Body of pancreas (tissue), 4 donors: ENCODE results near the gene RIBC1. TPM values are rescaled to one million over a fixed set of nuclear protein-coding genes. Genes with fewer than 3 reads are reported as not detected.

Experiments
- ATAC-seq: fragments of 150-250 bp; one replicate; pipeline ENCODE4 v1.9.1; 2016
- DNase-seq, 4 donors: peaks; one replicate each; pipeline ENCODE4 v3.0.0-alpha.2; 2019
- H3K27ac ChIP-seq, 4 donors: fragments of 200-600 bp; sonication (generic); 1 replicate in 3 of 4; 2 replicates in 1 of 4; pipeline versions ENCODE4 v1.5.1 to v1.6.1; 2016 to 2019; ENCODE audit warnings: mild to moderate bottlenecking in 1 of 4, mixed read lengths in 1 of 4, moderate library complexity in 1 of 4
- H3K27me3 ChIP-seq, 2 donors: fragments of 200-600 bp; sonication (generic); one replicate each; pipeline ENCODE4 v1.6.0; 2016; ENCODE audit warnings: mild to moderate bottlenecking in 1 of 2
- H3K36me3 ChIP-seq, 2 donors: fragments of 200-600 bp; sonication (generic); replicated peaks in 1 of 2; 2 replicates each; pipeline ENCODE4 v1.5.1; 2016; ENCODE audit warnings: low read depth in 2 of 2; ENCODE audit not compliant: insufficient read depth in 1 of 2
- H3K4me1 ChIP-seq: fragments of 200-600 bp; sonication (generic); one replicate; pipeline ENCODE4 v1.6.0; 2016
- H3K4me3 ChIP-seq, 2 donors: fragments of 200-600 bp; sonication (generic); 1 replicate in 1 of 2; 2 replicates in 1 of 2; pipeline ENCODE4 v1.5.1; 2016 to 2019
- H3K9me3 ChIP-seq, 3 donors: fragments of 200-600 bp; sonication (generic); 1 replicate in 2 of 3; 2 replicates in 1 of 3; pipeline ENCODE4 v1.5.1; 2016
- POLR2A ChIP-seq, 3 donors: fragments of 450-650 bp; IDR thresholded peaks; one replicate each; pipeline ENCODE4 v1.6.1; 2016; ENCODE audit warnings: antibody characterized with exemption in 3 of 3, mild to moderate bottlenecking in 2 of 3
- WGBS, 2 donors: methylation state at CpG; one replicate each; pipeline ENCODE4 v1.1.5; 2017; 5-methylcytosine and 5-hydroxymethylcytosine counted together
- intact Hi-C: fragments of 100-400 bp; cut with DNase I; formaldehyde crosslinking; loops from one replicate; pipeline ENCODE4 v1.15.1; 2023
- total RNA-seq, 2 donors: library from RNA; depleted of rRNA; stranded (reverse); fragments of >200 nt; gene quantifications; one replicate each; pipeline ENCODE4 v1.1.0, GENCODE V29; 2016
- TF ChIP-seq, protein P1 (sequence below), 7 experiments: fragments of 450-650 bp in 4 of 7; fragments of 200-600 bp in 3 of 7; sonication (generic) in 3 of 7; IDR thresholded peaks; one replicate each; pipeline ENCODE4 v1.5.1; 2016 to 2019; ENCODE audit warnings: antibody characterized with exemption in 7 of 7

Gene RIBC1
- total RNA-seq, 2 donors from 2014 or later, result 0.52 to 0.99 TPM

DNA sequence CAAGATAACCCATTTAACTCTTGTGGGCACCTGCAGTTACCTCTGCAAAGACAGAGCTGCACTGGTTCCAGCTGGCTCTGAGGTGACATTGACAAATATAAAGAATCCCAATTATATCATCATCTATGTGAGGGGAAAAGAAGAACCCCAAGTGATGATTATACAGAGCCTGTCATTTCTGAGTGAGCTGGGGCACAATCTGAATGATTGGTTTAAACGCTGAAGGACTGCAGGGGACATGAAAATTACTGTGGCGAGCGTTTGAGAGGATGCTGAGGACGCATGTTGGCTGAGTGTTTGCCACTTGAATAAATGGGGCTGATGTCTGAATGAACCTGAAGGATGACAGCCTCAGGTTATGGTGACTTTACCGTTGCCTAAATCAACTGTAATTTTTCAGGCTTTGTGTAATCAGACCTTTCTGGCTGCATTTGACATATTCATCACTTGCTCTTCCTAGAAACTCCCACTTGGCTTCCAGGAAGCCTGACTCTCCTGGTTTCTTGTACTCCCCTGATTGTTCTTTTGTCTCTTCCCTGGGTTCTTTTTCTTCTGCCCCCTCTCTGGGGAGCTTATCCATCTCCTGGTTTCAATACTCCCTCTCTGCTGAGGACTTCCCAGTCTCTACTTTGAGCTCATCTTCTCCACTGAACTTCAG lies 15.6 kb downstream of the RIBC1 start:
- intact Hi-C loops, result loop anchor here (10.0 kb wide), 1 partner anchor 124 kb away; no protein-coding TSS in a partner anchor
- Histone ChIP-seq H3K27ac (no peak overlapping the region), H3K9me3 (no peaks in the 10 kb centered on the region), H3K36me3 (no peaks in the 10 kb centered on the region), H3K4me1 (peaks cover 32% of the 10 kb centered on the region), H3K27me3 (no peaks in the 10 kb centered on the region), H3K4me3 (no peak overlapping the region)
- 59 to 66% methylated on average over 4 to 5 of the region's 5 CpGs for WGBS, 2 donors
- no peak for ATAC-seq
- no peak for TF ChIP-seq POLR2A (IDR thresholded peaks at IDR 0.05)
- TF ChIP-seq, protein P1, sequence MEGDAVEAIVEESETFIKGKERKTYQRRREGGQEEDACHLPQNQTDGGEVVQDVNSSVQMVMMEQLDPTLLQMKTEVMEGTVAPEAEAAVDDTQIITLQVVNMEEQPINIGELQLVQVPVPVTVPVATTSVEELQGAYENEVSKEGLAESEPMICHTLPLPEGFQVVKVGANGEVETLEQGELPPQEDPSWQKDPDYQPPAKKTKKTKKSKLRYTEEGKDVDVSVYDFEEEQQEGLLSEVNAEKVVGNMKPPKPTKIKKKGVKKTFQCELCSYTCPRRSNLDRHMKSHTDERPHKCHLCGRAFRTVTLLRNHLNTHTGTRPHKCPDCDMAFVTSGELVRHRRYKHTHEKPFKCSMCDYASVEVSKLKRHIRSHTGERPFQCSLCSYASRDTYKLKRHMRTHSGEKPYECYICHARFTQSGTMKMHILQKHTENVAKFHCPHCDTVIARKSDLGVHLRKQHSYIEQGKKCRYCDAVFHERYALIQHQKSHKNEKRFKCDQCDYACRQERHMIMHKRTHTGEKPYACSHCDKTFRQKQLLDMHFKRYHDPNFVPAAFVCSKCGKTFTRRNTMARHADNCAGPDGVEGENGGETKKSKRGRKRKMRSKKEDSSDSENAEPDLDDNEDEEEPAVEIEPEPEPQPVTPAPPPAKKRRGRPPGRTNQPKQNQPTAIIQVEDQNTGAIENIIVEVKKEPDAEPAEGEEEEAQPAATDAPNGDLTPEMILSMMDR (IDR thresholded peaks at IDR 0.05), result no peak
- no peak for DNase-seq

- no peak overlapping the region for H3K27ac ChIP-seq
- DNase-seq, result no peak
- TF ChIP-seq, protein P1 (IDR thresholded peaks at IDR 0.05), result no peak
- no peak for TF ChIP-seq POLR2A (IDR thresholded peaks at IDR 0.05)
- no peaks in the 10 kb centered on the region for H3K9me3 ChIP-seq
- intact Hi-C loops, result loop anchor here (10.0 kb wide), 1 partner anchor 124 kb away; no protein-coding TSS in a partner anchor
- no peak overlapping the region for H3K4me3 ChIP-seq
- WGBS, 2 donors, result 75 to 85% methylated on average over 1 of the region's 1 CpG
- no peaks in the 10 kb centered on the region for H3K36me3 ChIP-seq
- H3K27me3 ChIP-seq, result no peaks in the 10 kb centered on the region
- peaks cover 28% of the 10 kb centered on the region for H3K4me1 ChIP-seq
- ATAC-seq, result no peak
Observed at GRCh38 chrX:53438832-53439230, 16.2 kb downstream of the RIBC1 start.

- ATAC-seq (no peak), DNase-seq (no peak)
- intact Hi-C loops, result no loop called here
- H3K4me3 ChIP-seq, result no peak overlapping the region
- H3K36me3 ChIP-seq, result no peaks in the 10 kb centered on the region
- peaks cover 22% of the 10 kb centered on the region for H3K4me1 ChIP-seq
- H3K27ac ChIP-seq, result peak overlapping the region in 2 of 4 donors; percentile 54 to 71
- no peaks in the 10 kb centered on the region for H3K27me3 ChIP-seq
- 76 to 80% methylated on average over 3 to 5 of the region's 5 CpGs for WGBS, 2 donors
- H3K9me3 ChIP-seq, result no peaks in the 10 kb centered on the region
- no peak for TF ChIP-seq POLR2A (IDR thresholded peaks at IDR 0.05)
- TF ChIP-seq, protein P1 (IDR thresholded peaks at IDR 0.05), result no peak
Observed at GRCh38 chrX:53440101-53440500, 17.4 kb downstream of the RIBC1 start.

DNA sequence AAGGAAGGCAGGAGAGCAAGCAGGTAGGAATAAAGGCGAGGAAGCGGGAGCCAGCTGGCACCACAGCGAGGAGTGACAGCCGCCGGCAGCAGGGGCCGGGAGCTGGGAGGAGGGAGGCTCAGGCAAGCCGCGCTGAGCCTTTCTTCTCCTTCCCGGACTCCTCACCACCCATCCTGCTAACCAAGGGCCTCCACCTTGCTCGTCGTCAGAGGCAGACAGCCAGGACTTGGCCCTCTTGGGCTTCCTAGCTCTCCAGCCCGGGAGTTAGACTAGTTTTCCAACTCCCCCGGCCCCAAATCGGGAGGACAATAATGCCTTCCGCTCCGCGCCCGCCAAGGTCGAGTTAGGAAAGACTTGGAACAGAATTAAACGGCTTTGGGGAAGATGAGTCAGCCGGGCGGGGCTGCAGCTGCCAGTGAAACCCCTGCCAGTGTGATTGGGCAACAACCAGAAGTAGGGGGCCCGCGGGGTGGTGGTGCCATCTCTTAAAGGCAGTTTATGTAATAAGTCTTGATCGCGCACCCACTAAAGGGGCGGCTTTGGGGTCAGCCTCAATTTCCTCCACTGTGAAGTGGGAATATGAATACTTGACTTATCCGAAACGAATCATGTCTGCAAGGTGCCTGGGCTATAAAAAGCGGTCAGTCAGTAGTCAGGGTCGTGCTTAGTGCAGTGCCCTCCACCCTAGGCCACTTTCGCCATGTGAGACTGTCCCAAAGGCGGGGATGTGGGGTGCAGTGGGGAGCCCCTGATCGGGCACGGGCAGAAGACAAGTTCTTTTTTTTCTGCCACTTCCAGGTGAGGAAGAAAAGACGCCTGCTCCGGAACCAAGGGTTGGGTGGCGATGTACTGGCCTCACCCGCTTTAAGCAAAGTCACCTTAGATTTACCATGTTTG lies 18.2 kb downstream of the RIBC1 start:
- WGBS, 2 donors, result 7 to 14% methylated on average over 21 to 36 of the region's 39 CpGs
- TF ChIP-seq, protein P1 (IDR thresholded peaks at IDR 0.05), result no peak
- no peak for TF ChIP-seq POLR2A (IDR thresholded peaks at IDR 0.05)
- H3K36me3 ChIP-seq, result no peaks in the 10 kb centered on the region
- DNase-seq (peak; percentile 44 to 71 (median 55)), ATAC-seq (peak; percentile 58)
- intact Hi-C loops, result no loop called here
- H3K4me3 ChIP-seq, result no peak overlapping the region
- H3K27me3 ChIP-seq, result no peaks in the 10 kb centered on the region
- peaks cover 22% of the 10 kb centered on the region for H3K4me1 ChIP-seq
- no peaks in the 10 kb centered on the region for H3K9me3 ChIP-seq
- H3K27ac ChIP-seq, result peak overlapping the region in 2 of 4 donors; percentile 54 to 71
